GM21723 (cell line): ENCODE data around the gene MCM6.
"Not testable (repeated sequence)": the region's sequence is repeated elsewhere in the genome, so short reads cannot be mapped to it uniquely, and the experiment has no call there.

Source experiments
- ATAC-seq: cut with Tn5 transposase; IDR thresholded peaks from one replicate; pipeline ENCODE4 v1.9.1; 2021; ENCODE audit warnings: mild to moderate bottlenecking, moderate library complexity; ENCODE audit not compliant: unreplicated experiment

The MCM6 gene

DNA sequence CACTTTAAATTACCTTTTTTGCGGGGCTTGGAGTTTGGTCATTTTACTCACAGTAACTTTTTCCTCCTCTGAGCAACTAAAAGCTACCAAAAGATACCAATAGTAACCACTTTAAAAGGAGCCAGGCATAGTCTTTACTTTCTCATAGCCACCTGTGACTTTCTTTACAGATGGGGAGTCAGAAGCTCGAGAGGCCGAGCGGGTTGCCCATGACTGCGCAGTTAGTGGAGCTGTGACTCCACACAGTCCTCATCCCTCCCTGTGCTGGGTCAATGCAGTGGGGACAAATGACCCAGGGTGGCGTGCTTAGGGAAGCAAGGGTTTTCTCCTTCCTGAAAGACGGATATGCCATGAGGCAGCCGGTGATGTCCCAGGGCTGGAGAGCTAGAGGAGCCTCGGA is 51.1 kb downstream of the MCM6 start:
- no peak for ATAC-seq

DNA sequence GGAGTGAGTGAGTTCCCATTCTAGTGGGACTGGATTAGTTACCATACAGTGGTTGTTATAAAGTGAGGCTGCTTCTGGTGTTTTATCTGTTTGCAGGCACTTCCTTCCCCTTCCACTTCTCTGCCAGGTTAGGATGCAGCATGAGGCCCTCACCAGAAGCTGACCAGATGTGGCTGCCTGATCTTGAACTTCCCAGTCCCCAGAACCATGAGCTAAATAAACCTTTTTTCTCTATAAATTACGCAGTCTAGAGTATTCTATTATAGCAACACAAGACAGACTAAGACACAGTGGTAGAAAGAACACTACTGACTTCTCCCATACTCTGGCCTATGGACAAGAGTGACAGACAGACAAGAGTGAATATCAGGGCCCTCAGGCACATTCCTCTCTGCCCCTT is 53.4 kb downstream of the MCM6 start:
- no peak for ATAC-seq

DNA sequence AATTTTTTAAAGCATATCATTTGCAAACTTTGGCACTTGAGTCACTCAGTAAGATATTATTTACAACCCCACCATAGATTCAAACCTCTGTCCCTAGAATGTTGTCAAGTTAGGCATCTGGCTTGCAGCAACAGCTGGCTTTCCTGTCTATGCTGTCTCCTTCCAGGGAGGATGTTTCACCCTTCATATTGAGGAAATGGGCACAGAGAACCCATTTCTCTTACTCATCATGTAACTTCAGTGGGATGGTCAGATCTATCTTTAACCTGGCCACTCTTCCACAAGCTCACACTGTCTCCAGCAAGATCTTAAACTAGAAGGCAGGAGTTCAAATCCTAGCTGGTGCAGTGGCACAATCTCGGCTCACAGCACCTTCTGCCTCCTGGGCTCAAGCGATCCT is 55.1 kb downstream of the MCM6 start:
- ATAC-seq, result no peak

DNA sequence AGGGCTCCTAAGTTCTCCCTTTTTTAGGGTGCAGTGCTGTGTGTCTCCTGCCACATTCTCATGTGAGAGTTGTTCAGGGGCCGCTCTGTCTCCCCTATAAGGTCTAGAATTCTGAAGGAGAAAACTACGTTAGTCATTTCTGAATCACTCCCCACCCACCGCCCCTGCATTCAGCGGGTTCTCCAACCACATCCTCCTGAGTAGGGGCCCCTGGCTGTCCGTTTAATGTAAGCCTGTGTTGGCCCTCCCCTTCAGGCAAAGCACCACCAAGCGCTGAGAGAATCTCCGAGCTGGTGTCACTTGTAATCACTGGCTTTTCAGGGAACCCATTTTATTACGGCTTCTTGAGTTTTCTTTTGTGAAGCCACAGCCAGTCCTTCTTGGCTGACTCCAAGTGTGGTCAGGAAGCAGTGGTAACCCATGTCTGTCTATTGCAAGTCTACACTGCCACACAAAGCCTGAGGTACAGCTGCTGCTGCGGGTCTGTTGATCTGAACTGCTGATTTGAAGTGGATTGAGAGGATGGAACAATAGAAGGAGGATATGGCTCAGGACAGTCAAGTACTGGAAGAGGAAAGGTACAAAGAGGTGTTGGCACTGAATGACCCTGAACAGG is 56.1 kb downstream of the MCM6 start:
- peak; percentile 86 for ATAC-seq

DNA sequence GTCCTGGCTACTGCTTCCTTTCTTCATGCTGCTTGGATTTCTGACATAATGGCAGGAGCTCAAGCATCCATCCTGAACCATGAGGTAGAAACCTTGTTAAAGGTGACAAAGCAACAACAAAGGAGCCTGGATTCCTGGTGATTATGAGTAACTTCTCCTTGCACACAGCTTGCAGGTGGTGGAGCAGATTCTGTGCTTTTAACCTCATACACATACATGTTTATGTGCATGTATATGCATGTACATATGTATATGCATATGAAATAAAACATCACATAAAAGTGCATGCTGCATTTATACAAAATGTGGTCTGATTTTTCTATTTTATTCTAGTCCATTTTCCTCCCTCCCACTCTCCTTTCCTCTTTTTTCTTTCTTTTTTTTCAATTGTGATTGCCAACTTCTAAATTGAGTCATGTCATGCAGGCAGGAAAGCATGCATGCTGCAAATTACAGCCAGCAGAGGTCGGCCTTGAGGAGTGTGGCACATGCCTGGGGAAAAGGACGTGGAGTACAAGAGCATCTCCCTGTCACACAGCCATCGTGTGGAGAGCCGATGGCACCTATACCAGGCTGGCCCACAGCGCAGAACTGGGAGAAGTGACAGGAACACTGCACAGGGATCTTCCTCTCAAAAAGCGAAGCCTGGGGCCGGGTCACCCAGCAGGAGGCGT is 57.2 kb downstream of the MCM6 start:
- no peak for ATAC-seq

DNA sequence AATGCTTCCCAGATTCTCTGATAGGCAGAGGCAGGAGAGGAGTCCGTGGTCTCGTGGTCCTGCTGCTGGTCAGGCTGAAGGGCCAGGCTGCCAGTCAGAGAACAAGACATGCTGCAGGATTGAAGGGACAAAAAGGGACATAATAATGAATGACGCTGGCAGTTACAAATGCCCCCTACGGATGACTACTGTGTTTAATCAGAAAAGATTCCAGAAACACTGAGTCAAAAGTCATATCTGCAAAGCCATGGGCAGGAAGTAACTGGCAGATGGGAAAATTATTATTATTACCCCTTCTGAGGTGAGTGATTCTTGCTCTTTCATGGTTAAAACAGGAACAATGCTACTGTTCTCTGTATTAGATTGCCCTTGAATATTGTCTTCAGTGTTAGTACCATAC is 58.3 kb downstream of the MCM6 start:
- ATAC-seq, result no peak

DNA sequence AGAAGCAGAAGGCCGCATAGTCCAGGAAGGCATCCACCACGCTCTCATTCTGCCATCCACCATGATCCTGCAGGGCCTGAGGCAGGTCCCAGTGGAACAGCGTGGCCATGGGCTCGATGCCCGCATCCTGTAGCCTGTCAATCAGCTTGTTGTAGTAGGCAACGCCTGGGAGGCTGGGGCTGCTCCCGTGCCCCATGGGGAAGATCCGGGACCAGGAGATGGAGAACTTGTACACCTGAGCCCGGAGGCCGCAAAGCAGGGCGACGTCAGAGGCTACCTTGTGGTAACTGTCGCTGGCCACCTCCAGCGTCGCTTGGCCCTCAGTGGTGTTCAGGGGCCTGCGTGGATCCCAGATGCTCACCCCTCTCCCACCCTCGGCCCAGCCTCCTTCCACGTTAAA is 58.8 kb downstream of the MCM6 start:
- ATAC-seq, result no peak

DNA sequence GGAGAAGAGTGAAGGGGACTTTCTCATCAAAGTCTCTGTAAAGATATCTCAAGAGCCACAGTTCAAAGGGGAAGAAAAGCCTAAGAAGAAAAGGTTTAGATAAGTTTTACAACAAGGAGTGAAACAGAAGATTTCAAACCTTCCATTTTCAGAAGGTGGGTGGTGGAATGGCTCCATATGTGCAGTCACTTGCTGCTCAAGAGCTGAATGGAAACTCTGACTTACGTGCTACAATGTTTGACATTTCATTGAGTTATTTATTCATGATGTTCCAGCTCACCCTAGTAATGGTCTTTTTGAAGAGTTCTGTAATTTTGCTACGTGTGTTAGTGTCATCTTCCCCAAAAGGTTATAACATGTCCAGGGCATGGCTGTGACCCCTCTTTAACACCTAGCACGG is 61.0 kb downstream of the MCM6 start:
- ATAC-seq, result no peak

DNA sequence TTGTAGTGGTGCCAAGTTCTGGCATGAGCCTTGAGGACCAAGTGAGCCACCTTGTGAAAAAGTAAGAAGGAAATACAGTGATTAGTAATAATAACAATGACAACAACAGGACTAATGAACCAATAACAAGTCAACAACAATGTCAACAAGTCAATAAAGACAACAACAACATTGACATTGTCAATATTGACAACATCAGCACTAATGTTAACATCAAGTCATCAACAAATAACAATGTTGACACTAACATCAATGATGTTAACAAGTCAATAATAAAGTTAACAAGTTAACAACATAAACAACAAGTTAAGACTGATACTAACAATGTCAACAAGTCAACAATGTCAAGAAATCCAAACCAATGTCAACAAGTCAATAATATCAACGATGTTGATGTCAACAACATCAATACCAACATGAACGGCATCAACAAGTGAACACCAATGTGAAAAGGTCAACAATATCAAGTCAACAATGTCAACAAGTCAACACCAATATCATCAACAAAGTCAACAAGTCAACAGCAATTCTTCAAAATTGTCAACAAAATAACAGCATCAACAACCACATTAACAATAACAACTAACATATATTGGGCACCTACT is 63.2 kb downstream of the MCM6 start:
- no peak for ATAC-seq

DNA sequence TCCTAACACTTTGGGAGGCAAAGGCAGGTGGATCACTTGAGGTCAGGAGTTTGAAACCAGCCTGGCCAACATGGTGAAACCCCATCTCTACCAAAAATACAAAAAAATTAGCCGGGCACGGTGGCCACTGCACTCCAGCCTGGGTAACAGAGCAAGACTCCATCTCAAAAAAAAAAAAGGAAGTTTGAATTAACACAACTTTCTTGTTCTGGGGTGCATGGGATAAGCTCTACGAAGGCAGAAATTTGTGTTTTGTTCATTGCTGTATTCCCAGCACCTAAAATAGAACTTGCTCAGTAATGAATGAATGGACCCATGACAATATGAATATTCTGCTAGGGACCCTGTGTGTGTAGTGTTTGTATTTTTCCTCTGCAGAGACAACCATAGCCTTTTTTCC is 68.4 kb downstream of the MCM6 start:
- ATAC-seq, result not testable (repeated sequence)

DNA sequence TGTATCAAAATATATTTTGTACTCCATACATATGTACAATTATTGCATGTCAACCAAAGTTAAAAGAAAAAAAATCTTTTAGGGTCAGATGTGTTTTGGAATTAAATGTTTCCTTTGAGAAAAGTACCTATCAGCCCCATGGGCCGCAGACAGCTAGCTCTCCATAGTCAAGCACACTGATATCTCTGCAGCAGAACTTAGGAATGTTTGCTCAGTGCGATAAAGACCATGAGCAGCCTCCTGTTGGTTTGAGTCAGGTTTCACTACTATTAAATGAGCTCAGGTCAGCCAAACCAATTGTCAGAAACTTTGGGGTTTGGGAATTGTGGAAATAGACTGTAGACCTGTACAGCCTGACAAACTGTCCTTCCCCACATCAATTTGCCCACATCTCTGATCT is 73.0 kb downstream of the MCM6 start:
- ATAC-seq, result no peak

DNA sequence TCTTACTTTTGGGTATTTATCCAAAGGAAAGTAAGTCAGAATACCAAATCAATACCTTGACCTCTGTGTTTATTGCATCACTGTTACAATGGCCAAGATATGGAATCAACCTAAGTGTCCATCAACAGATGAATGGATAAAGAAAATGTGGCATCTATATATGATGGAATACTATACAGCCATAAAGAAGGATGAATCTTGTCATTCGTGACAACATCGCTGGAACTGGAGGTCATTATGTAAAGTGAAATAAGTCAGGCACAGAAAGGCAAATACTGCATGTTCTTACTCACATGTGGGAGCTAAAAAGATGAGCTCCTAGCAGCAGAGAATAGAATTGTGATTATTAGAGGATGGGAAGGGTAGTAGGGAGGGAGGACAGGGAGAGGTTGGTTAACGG is 73.9 kb downstream of the MCM6 start:
- ATAC-seq, result no peak

DNA sequence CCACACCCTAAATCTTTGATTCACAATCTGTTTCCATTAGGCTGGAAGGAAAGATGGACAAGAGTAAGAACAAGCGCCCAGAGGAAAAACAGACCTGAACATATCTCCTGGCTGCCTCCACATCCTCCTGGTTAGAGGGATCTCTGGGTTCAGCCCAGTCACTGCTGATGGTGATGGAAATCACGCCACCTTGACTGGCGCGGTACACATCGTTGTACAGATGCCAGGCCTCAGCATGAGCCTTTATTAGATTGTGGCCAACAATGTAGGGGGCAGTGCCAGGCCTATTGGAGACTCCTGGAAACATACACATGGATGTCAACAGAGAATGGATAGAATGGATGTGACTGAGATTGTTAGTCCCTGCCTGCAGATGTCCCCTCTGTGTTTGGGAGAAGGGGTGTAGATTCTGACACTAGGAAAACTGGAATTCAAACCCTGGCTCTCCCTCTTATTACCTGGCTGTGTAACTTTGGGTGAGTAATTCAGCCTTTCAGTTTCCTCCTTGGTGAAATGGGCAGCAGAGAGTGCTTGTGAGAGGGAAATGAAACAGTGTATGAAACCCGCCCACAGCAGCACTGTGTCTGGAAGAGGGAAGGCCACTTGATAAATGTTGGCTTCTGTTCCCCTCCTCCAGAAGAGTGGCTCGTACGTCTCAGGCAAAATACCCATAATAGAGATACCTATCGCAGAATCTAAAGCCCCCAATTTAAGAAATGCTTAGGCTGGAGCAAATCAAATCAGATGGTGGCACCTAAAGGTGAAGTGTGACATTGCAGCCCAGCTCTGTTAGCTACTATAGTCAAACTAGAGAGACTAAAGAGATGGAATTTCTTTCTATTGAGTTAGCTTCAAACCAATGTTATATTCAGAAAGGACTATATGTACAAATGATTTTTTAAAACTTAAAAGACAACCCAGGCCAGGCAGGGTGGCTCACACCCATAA is 75.5 kb downstream of the MCM6 start:
- ATAC-seq, result no peak

DNA sequence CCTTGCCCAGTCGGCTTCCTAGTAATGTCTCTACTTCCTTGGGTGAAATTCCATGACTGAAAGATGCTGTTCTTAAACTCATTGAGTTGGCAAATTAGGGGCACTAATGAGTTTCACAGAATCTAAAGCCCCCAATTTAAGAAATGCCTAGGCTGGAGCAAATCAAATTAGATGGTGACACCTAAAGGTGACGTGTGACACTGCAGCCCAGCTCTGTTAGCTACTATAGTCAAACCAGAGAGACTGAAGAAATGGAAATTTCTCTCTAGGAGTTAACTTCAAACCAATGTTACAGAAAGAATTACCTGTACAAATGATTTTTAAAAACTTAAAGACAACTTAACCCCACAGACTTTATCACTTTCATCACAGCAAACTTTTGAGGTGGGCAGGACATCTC is 76.5 kb downstream of the MCM6 start:
- no peak for ATAC-seq

DNA sequence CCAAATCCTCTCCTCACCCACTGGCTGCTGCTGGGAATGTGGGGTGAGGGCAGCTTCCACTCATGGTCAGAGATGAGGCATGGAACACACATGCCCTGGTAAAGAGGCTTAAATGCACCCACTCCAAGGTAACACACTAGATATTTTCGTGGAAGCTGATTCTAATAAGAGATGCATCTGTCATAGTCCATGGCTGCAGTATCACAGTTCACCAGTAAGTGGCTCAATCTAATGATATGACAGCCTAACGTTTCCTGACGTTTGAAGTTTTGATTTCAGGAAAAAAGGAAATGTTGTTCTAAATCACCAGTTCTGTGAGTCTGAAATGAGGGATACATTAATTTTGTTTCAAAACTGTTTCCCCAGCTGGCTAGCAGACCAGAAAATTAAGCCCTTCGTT is 77.5 kb downstream of the MCM6 start:
- no peak for ATAC-seq

DNA sequence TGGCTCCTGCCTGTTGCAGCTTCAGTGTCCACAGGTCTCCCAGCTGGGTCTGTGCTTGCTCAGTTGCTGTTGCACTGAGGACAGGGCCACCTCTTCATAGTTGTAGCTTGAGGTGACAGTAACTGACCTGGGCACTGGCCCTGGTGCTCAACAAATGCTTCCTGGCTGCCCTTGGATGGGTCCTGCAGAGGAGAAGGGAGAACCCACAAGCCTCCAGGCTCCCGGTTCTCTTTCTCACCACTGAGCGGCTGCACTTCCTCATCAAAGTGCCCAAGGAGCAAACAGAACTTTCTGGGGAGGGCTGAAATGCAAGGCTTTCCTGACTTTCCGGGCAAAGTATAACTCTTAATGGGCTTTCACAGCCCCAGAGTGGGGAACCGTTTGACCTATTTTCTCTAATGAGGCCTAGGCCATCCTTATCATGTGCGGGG is 78.0 kb downstream of the MCM6 start:
- no peak for ATAC-seq

DNA sequence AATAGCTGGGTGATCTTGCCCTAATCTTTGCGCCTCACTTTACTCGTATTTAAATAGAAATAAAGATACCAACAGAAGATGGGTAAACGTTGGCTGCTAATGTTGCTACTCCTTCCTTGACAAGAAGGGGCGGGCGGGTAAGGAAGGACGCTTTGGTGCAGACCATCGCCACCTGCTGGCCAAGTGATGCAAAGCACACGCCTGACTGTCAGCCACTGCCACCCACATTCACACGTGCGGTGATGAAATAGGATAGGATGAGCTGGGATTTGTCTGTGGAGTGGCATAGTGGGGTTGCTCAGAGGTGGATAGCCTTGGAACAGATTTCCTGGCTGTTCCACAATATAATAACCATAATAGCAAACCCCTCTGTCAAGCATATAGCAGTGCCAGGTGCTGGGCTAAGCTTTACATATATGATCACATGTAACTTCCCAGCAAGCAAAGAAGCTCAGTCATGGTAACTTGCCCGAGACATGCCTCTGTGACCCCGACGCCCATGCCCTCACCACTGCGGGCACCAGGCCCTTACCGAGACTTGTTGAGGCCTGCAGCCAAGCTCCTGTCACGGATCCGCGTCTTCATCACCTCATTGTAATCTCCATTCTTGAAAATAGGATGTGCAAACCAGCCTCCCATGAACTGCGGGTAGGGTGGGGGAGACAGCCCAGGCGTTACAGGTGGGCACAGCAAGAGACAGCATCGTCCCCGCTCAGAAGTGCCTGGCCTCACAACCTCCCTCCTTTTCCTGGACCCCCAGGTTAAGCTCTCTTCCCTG is 78.6 kb downstream of the MCM6 start:
- peak; percentile 83 for ATAC-seq

DNA sequence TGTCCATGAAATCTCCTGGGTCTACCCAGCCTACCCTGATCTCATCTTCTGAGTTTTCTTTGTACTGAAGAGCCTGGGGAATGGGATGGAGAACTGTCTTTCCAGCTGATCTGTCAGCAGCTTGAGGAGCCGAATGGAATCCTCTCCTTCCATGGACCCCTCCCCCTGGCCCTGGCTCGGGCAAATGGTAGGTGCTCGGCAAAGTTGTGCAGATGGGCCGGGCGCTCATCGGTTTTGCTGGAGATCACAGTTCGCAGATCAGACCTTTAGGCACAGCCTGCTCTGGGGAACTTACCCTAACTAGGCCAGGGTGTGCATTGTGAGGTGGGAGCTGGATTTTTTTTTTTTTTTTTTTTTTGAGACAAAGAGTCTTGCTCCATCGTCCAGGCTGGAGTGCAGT is 79.6 kb downstream of the MCM6 start:
- ATAC-seq, result no peak

DNA sequence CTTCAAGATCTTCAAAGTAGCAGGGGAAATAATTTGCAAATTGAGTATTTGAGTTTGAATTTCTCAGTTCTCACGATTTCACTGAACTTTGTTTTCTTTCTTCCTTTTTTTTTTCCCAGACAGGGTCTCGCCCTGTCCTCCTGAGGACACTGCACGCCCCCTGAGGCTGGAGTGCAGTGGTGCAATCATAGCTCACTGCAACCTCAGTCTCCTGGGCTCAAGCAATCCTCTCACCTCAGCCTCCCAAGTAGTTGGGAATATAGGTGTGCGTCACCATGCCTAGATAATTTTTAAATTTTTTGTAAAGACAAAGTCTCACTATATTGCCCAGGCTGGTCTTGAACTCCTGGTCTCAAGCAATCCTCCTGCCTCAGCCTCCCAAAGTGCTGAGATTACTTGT is 80.6 kb downstream of the MCM6 start:
- ATAC-seq, result not testable (repeated sequence)

DNA sequence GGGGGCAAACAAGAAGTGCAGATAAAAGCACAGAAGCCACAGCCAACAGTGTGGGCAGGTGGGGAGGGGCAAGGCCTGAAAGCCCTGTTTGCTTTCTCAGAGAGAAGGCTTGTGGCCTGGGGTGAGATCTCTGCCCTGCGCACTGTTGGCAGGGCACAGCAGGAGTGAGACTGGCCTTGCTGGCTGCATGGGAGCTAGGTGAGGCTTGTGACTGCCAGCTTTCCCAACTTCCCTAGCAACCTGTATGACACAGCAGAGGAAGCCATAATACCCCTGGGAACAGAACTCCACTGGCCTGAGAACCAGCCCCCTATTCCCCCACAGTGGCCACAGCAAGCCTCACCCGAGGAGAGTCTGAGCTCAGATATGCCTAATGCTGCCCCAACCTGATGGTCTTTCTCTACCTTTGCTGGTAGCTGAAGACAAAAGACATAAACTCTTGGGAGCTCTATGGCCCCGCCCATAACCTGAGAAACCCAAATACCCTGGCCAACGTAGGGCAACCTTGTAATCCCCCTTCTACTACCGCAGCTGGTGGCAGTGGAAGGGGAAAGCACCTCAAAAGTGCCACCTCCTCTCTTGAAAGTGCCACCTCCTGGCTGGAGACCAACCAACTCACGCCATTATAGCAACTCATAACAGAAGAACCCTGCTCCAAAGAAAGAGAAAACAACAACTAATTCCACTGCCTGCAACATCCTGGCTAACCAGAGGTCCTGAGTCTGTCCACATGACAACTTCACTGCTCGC is 83.7 kb downstream of the MCM6 start:
- ATAC-seq, result no peak
